Measurements from ENCODE around the gene ALCAM. TPM values are rescaled to one million over a fixed set of nuclear protein-coding genes. Genes with fewer than 3 reads are reported as not detected.

Gene ALCAM
- total RNA-seq, 4 donors from 2014 or later: 7.3 to 249 (median 26.8) TPM

DNA sequence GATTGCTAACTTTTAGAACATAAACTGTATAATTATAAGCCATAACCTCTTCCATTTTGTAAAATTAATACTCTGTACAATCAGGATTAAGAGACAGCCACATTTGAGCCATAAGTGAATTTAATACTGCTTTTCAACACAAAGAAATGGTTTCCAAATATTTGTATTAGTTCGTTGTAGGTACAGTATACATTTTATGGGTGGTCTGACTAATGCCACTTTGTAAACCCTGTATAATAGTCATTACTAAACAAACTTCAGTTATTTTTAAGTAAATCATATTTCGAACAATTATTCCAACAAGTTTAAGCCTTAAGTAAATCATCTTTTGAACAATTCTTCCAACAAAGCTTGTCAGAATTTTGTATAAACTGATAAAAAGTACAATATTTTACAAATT is 11.0 kb downstream of the ALCAM start:
- TF ChIP-seq CTCF (IDR thresholded peaks at IDR 0.05; ENCODE audit: low read depth): no peak

DNA sequence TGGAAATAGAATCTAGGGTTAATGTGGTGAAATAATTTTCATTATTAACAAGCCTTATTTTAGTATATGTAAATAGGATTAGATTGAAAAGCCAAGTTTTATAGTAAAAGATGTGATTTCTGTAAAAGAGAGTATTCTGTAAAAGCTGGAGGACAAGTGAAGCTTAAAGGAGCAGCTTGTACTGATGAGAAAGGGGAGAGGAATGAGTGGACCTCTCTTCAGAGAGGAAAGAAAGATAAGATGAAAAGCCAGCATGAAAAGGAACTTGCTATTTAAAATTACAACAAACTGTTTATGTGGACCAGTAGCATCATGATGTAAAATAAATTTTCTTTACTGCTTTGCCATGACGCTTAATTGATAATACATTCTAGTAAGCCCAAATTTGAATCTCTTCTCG is 18.5 kb downstream of the ALCAM start:
- TF ChIP-seq CTCF (IDR thresholded peaks at IDR 0.05; ENCODE audit: low read depth): no peak

GRCh38 chr3:105385819-105386508 is 19.3 kb downstream of the ALCAM start:
- TF ChIP-seq CTCF (IDR thresholded peaks at IDR 0.05; ENCODE audit: low read depth): no peak

- no peak for TF ChIP-seq CTCF (IDR thresholded peaks at IDR 0.05; ENCODE audit: low read depth)
Measured at GRCh38 chr3:105387122-105387751, 20.5 kb downstream of the ALCAM start.

DNA sequence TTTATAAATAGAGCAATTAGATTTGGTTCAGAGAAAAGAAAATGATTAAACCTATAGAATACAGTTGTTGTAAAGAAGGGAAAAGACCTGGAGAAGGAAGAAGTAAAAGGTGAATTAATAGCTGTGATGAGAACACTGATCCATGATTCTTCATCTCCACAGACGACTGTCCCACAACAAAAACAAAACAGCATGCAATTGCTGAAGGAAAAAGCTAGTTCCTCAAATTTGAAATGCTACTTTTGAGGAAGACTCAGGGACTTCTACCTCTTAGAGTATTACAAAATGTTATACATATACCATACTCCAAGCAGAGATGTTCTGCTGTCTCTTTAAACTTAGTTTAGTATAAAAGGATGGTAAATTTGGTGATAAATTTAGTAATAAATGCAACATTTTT is 21.5 kb downstream of the ALCAM start:
- TF ChIP-seq CTCF (IDR thresholded peaks at IDR 0.05; ENCODE audit: low read depth): no peak

DNA sequence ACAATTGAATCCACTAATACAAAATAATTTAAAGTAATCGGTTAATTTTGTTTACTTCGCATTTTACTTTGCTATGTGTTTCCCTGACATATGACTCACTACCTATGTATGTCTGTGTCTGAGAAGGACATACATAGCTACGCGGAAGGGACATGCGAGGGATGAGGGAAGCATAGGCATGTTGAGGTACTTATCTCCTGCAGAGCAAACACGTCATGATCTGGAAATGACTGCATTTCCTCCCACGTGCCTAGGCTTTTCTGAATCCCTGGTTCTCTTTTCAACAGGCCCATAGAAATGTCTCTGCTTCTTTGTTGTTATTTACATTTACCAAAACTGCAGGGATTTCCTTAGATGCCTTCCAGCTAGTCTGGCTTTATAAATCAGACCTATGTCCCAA is 27.5 kb downstream of the ALCAM start:
- TF ChIP-seq CTCF (IDR thresholded peaks at IDR 0.05; ENCODE audit: low read depth): no peak

GRCh38 chr3:105397974-105398373 is 31.3 kb downstream of the ALCAM start:
- TF ChIP-seq CTCF (IDR thresholded peaks at IDR 0.05; ENCODE audit: low read depth): no peak

Data from subcutaneous adipose tissue (tissue), 4 donors.